Parathyroid adenoma (tissue), 2 donors: ENCODE data around the gene TNRC18.

Source experiments
- H2AFZ ChIP-seq: fragments of 300-600 bp; sonication (generic); one replicate; pipeline ENCODE4 v1.7.0; 2017; ENCODE audit warnings: antibody characterized with exemption, mild to moderate bottlenecking
- H3K27ac ChIP-seq: fragments of 300-600 bp; sonication (generic); one replicate; pipeline ENCODE4 v1.7.0; 2017
- H3K27me3 ChIP-seq: fragments of 300-600 bp; sonication (generic); one replicate; pipeline ENCODE4 v1.7.0; 2017; ENCODE audit warnings: low read length; ENCODE audit not compliant: control insufficient read depth, insufficient read depth
- H3K36me3 ChIP-seq: fragments of 300-600 bp; sonication (generic); one replicate; pipeline ENCODE4 v1.7.0; 2017; ENCODE audit warnings: low read length; ENCODE audit not compliant: control insufficient read depth, insufficient read depth
- H3K4me1 ChIP-seq: fragments of 300-600 bp; sonication (generic); one replicate; pipeline ENCODE4 v1.7.0; 2017; ENCODE audit warnings: control low read depth
- H3K4me2 ChIP-seq: fragments of 300-600 bp; sonication (generic); one replicate; pipeline ENCODE4 v1.7.0; 2017; ENCODE audit warnings: low read length
- H3K4me3 ChIP-seq: fragments of 300-600 bp; sonication (generic); one replicate; pipeline ENCODE4 v1.7.0; 2017; ENCODE audit warnings: low read depth, low read length
- H3K79me2 ChIP-seq: fragments of 300-600 bp; sonication (generic); one replicate; pipeline ENCODE4 v1.7.0; 2017; ENCODE audit warnings: control low read depth
- H3K9ac ChIP-seq: fragments of 300-600 bp; sonication (generic); one replicate; pipeline ENCODE4 v1.7.0; 2017; ENCODE audit warnings: mild to moderate bottlenecking
- H3K9me3 ChIP-seq: fragments of 300-600 bp; sonication (generic); one replicate; pipeline ENCODE4 v1.7.0; 2017; ENCODE audit warnings: low read length; ENCODE audit not compliant: control insufficient read depth
- CTCF ChIP-seq: fragments of 300-600 bp; sonication (generic); IDR thresholded peaks from one replicate; pipeline ENCODE4 v1.7.0; 2017; ENCODE audit warnings: antibody characterized with exemption, mild to moderate bottlenecking
- donor health status: primary hyperparathyroidism.

The TNRC18 gene

GRCh38 chr7:5381071-5381772 is 42.4 kb downstream of the TNRC18 start:
- Histone ChIP-seq H3K36me3 (no peaks in the 10 kb centered on the region), H3K4me2 (no peak overlapping the region), H2AFZ (no peak overlapping the region), H3K4me1 (peaks cover 9% of the 10 kb centered on the region), H3K27me3 (no peaks in the 10 kb centered on the region), H3K27ac (no peak overlapping the region), H3K4me3 (no peak overlapping the region), H3K9ac (no peak overlapping the region), H3K9me3 (no peaks in the 10 kb centered on the region), H3K79me2 (peaks cover 82% of the 10 kb centered on the region)
- no peak for TF ChIP-seq CTCF

- Histone ChIP-seq H3K36me3 (no peaks in the 10 kb centered on the region), H3K79me2 (peaks cover 86% of the 10 kb centered on the region), H3K9me3 (no peaks in the 10 kb centered on the region), H3K27me3 (no peaks in the 10 kb centered on the region), H2AFZ (no peak overlapping the region), H3K9ac (no peak overlapping the region), H3K27ac (no peak overlapping the region), H3K4me1 (peaks cover 9% of the 10 kb centered on the region), H3K4me3 (no peak overlapping the region), H3K4me2 (no peak overlapping the region)
- TF ChIP-seq CTCF = no peak
Observed at GRCh38 chr7:5380350-5381070, 43.1 kb downstream of the TNRC18 start.

- H3K36me3 ChIP-seq = no peaks in the 10 kb centered on the region
- no peak overlapping the region for H3K4me2 ChIP-seq
- TF ChIP-seq CTCF = no peak
- H3K9ac ChIP-seq = no peak overlapping the region
- H3K9me3 ChIP-seq = no peaks in the 10 kb centered on the region
- H3K79me2 ChIP-seq = peaks cover 90% of the 10 kb centered on the region
- H3K27ac ChIP-seq = no peak overlapping the region
- H3K27me3 ChIP-seq = no peaks in the 10 kb centered on the region
- H3K4me1 ChIP-seq = peaks cover 9% of the 10 kb centered on the region
- H2AFZ ChIP-seq = no peak overlapping the region
- H3K4me3 ChIP-seq = no peak overlapping the region
Observed at GRCh38 chr7:5379546-5379945, 44.1 kb downstream of the TNRC18 start.

GRCh38 chr7:5377816-5378215 is 45.8 kb downstream of the TNRC18 start:
- Histone ChIP-seq H3K27ac (no peak overlapping the region), H3K36me3 (no peaks in the 10 kb centered on the region)

More at GRCh38 chr7:5377816-5378215, 45.8 kb downstream of the TNRC18 start:
- Histone ChIP-seq H3K9ac (no peak overlapping the region), H3K79me2 (peaks cover 81% of the 10 kb centered on the region), H3K27me3 (no peaks in the 10 kb centered on the region), H3K9me3 (no peaks in the 10 kb centered on the region), H3K4me3 (no peak overlapping the region), H2AFZ (no peak overlapping the region), H3K4me2 (no peak overlapping the region), H3K4me1 (peaks cover 1% of the 10 kb centered on the region)
- no peak for TF ChIP-seq CTCF
